Neural cell (in vitro differentiated cells): ENCODE data around the gene PPM1N.

ENCODE experiments used
- EP300 ChIP-seq: fragments of 450-650 bp; conservative IDR thresholded peaks from 2 replicates; pipeline ENCODE4 v1.6.1; 2014; ENCODE audit warnings: antibody characterized with exemption, mild to moderate bottlenecking, moderate library complexity; ENCODE audit not compliant: poor library complexity, severe bottlenecking
- EZH2 ChIP-seq: fragments of 200-600, 300-800 bp; shearing (Covaris generic), sonication (generic); IDR thresholded peaks from 2 replicates; pipeline ENCODE4 v1.6.1; 2014; ENCODE audit warnings: antibody characterized with exemption, low read length, borderline replicate concordance, mild to moderate bottlenecking; ENCODE audit not compliant: insufficient read depth, poor library complexity, severe bottlenecking
- MXI1 ChIP-seq: fragments of 450-650 bp; conservative IDR thresholded peaks from 2 replicates; pipeline ENCODE4 v1.6.1; 2014; ENCODE audit warnings: antibody characterized with exemption, mild to moderate bottlenecking; ENCODE audit not compliant: poor library complexity, severe bottlenecking
- POLR2AphosphoS5 ChIP-seq: IDR thresholded peaks from 2 replicates; pipeline ENCODE4 v1.6.1; 2012
- RAD21 ChIP-seq: fragments of 450-650 bp; conservative IDR thresholded peaks from 2 replicates; pipeline ENCODE4 v1.6.1; 2014; ENCODE audit warnings: antibody characterized with exemption, mild to moderate bottlenecking, moderate library complexity
- SMC3 ChIP-seq: fragments of 450-650 bp; conservative IDR thresholded peaks from 2 replicates; pipeline ENCODE4 v1.6.1; 2014; ENCODE audit warnings: antibody characterized with exemption, mild to moderate bottlenecking, moderate library complexity; ENCODE audit not compliant: poor library complexity
- TAF1 ChIP-seq: IDR thresholded peaks from 2 replicates; pipeline ENCODE4 v1.6.1; 2012; ENCODE audit warnings: low read depth
- TF ChIP-seq, protein P1 (sequence below): fragments of 450-650 bp; IDR thresholded peaks from 2 replicates; pipeline ENCODE4 v1.5.1; 2014; ENCODE audit warnings: antibody characterized with exemption, mild to moderate bottlenecking, moderate library complexity; ENCODE audit not compliant: poor library complexity, severe bottlenecking
- TF ChIP-seq, protein P2 (sequence below): IDR thresholded peaks from 2 replicates; pipeline ENCODE4 v1.6.1; 2012; ENCODE audit warnings: borderline replicate concordance

DNA sequence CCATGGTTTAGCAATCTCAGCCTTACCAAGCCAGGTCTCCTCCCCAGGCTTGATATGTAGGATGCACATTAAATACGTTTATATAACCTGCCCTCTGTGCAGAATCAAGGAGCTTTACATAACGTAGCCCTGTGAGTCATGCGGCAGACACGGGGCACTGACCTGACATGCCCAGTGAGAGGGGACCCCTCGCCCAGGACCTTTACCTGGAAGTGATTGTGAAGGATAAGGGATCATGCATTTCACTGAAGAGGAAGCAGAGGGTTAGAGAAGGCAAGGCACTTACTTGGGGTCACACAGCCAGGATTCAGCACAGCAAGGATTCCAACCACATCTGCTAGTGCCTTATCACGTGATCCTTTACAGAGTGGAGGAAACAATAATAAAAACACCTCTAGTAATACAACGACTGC lies 49.4 kb upstream of the PPM1N start:
- TF ChIP-seq, protein P1, sequence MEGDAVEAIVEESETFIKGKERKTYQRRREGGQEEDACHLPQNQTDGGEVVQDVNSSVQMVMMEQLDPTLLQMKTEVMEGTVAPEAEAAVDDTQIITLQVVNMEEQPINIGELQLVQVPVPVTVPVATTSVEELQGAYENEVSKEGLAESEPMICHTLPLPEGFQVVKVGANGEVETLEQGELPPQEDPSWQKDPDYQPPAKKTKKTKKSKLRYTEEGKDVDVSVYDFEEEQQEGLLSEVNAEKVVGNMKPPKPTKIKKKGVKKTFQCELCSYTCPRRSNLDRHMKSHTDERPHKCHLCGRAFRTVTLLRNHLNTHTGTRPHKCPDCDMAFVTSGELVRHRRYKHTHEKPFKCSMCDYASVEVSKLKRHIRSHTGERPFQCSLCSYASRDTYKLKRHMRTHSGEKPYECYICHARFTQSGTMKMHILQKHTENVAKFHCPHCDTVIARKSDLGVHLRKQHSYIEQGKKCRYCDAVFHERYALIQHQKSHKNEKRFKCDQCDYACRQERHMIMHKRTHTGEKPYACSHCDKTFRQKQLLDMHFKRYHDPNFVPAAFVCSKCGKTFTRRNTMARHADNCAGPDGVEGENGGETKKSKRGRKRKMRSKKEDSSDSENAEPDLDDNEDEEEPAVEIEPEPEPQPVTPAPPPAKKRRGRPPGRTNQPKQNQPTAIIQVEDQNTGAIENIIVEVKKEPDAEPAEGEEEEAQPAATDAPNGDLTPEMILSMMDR = no peak
- TF ChIP-seq EP300 (no peak), EZH2 (no peak), MXI1 (no peak), RAD21 (no peak), SMC3 (no peak), TAF1 (no peak), POLR2AphosphoS5 (no peak)
- TF ChIP-seq, protein P2, sequence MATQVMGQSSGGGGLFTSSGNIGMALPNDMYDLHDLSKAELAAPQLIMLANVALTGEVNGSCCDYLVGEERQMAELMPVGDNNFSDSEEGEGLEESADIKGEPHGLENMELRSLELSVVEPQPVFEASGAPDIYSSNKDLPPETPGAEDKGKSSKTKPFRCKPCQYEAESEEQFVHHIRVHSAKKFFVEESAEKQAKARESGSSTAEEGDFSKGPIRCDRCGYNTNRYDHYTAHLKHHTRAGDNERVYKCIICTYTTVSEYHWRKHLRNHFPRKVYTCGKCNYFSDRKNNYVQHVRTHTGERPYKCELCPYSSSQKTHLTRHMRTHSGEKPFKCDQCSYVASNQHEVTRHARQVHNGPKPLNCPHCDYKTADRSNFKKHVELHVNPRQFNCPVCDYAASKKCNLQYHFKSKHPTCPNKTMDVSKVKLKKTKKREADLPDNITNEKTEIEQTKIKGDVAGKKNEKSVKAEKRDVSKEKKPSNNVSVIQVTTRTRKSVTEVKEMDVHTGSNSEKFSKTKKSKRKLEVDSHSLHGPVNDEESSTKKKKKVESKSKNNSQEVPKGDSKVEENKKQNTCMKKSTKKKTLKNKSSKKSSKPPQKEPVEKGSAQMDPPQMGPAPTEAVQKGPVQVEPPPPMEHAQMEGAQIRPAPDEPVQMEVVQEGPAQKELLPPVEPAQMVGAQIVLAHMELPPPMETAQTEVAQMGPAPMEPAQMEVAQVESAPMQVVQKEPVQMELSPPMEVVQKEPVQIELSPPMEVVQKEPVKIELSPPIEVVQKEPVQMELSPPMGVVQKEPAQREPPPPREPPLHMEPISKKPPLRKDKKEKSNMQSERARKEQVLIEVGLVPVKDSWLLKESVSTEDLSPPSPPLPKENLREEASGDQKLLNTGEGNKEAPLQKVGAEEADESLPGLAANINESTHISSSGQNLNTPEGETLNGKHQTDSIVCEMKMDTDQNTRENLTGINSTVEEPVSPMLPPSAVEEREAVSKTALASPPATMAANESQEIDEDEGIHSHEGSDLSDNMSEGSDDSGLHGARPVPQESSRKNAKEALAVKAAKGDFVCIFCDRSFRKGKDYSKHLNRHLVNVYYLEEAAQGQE = no peak
